ENCODE data around the gene SIGLEC15.
"Not testable (repeated sequence)": the region's sequence is repeated elsewhere in the genome, so short reads cannot be mapped to it uniquely, and the experiment has no call there.

The SIGLEC15 gene

GRCh38 chr18:45825258-45826044, at the start of gene SIGLEC15:
SIGLEC15 (plus strand) TSS chr18:45825675; CDS start chr18:45825729, 54 bp downstream.
- DNase-seq (ENCODE audit: low read depth) = no peak

GRCh38 chr18:45775743-45776142, 49.7 kb upstream of the SIGLEC15 start:
- no peak for DNase-seq (ENCODE audit: low read depth)

GRCh38 chr18:45777393-45777792, 48.1 kb upstream of the SIGLEC15 start:
- no peak for DNase-seq (ENCODE audit: low read depth)

GRCh38 chr18:45780568-45780967, 44.9 kb upstream of the SIGLEC15 start:
- DNase-seq (ENCODE audit: low read depth) = no peak

GRCh38 chr18:45782662-45783061, 42.8 kb upstream of the SIGLEC15 start:
- DNase-seq (ENCODE audit: low read depth) = no peak

GRCh38 chr18:45783097-45784075, 42.1 kb upstream of the SIGLEC15 start:
- no peak for DNase-seq (ENCODE audit: low read depth)

GRCh38 chr18:45785134-45785533, 40.3 kb upstream of the SIGLEC15 start:
- no peak for DNase-seq (ENCODE audit: low read depth)

- no peak for DNase-seq (ENCODE audit: low read depth)
These were observed 38.5 kb upstream of the SIGLEC15 start for GRCh38 chr18:45786941-45787340.

GRCh38 chr18:45787346-45787745, 38.1 kb upstream of the SIGLEC15 start:
- no peak for DNase-seq (ENCODE audit: low read depth)

- DNase-seq (ENCODE audit: low read depth) = no peak
These were observed 36.6 kb upstream of the SIGLEC15 start for GRCh38 chr18:45788861-45789260.

GRCh38 chr18:45792506-45793263, 32.8 kb upstream of the SIGLEC15 start:
- DNase-seq (ENCODE audit: low read depth) = no peak

GRCh38 chr18:45793264-45793965, 32.1 kb upstream of the SIGLEC15 start:
- DNase-seq (ENCODE audit: low read depth) = no peak

GRCh38 chr18:45801416-45802004, 24.0 kb upstream of the SIGLEC15 start:
- no peak for DNase-seq (ENCODE audit: low read depth)

GRCh38 chr18:45802814-45803492, 22.5 kb upstream of the SIGLEC15 start:
- no peak for DNase-seq (ENCODE audit: low read depth)

GRCh38 chr18:45805551-45805950, 19.9 kb upstream of the SIGLEC15 start:
- DNase-seq (ENCODE audit: low read depth) = no peak

GRCh38 chr18:45806226-45806625, 19.2 kb upstream of the SIGLEC15 start:
- no peak for DNase-seq (ENCODE audit: low read depth)

GRCh38 chr18:45807144-45807543, 18.3 kb upstream of the SIGLEC15 start:
- DNase-seq (ENCODE audit: low read depth) = not testable (repeated sequence)

- DNase-seq (ENCODE audit: low read depth) = not testable (repeated sequence)
These were observed 10.7 kb upstream of the SIGLEC15 start for GRCh38 chr18:45814733-45815132.

- no peak for DNase-seq (ENCODE audit: low read depth)
These were observed 7.9 kb upstream of the SIGLEC15 start for GRCh38 chr18:45817543-45817942.

GRCh38 chr18:45818765-45819164, 6.7 kb upstream of the SIGLEC15 start:
- DNase-seq (ENCODE audit: low read depth) = not testable (repeated sequence)

All from stimulated activated CD8-positive, alpha-beta memory T cell treated with anti-CD3 and anti-CD28 coated beads, Interleukin-12 subunit alpha, Interleukin-12 subunit beta, amount 100 ng/mL, for 1 hour (primary cell).